Right kidney (tissue), 9 donors: ENCODE results near the gene SCIN.
"Not testable (repeated sequence)": the region's sequence is repeated elsewhere in the genome, so short reads cannot be mapped to it uniquely, and the experiment has no call there.

Experiments used
- DNase-seq: peaks from one replicate; pipeline ENCODE4 v3.0.0-alpha.2; 2016
- long read RNA-seq, 8 donors: transcript quantifications; one replicate each; lab custom pipeline, GENCODE V29; 2026

The SCIN gene
- long read RNA-seq, donor 1, full-length matches to known transcripts: 31 of 31 reads
- long read RNA-seq, donor 1, partial matches to known transcripts: 0 of 31 reads
- long read RNA-seq, donor 1, other reads (novel, unspliced or antisense): 0 of 31 reads
- long read RNA-seq, donor 2, full-length matches to known transcripts: 11 of 11 reads
- long read RNA-seq, donor 2, partial matches to known transcripts: 0 of 11 reads
- long read RNA-seq, donor 2, other reads (novel, unspliced or antisense): 0 of 11 reads
- long read RNA-seq, donor 3, full-length matches to known transcripts: 12 of 12 reads
- long read RNA-seq, donor 3, partial matches to known transcripts: 0 of 12 reads
- long read RNA-seq, donor 3, other reads (novel, unspliced or antisense): 0 of 12 reads
- long read RNA-seq, donor 4, full-length matches to known transcripts: 17 of 17 reads
- long read RNA-seq, donor 4, partial matches to known transcripts: 0 of 17 reads
- long read RNA-seq, donor 4, other reads (novel, unspliced or antisense): 0 of 17 reads
- long read RNA-seq, donor 5, full-length matches to known transcripts: 15 of 15 reads
- long read RNA-seq, donor 5, partial matches to known transcripts: 0 of 15 reads
- long read RNA-seq, donor 5, other reads (novel, unspliced or antisense): 0 of 15 reads
- long read RNA-seq, donor 6, full-length matches to known transcripts: 19 of 19 reads
- long read RNA-seq, donor 6, partial matches to known transcripts: 0 of 19 reads
- long read RNA-seq, donor 6, other reads (novel, unspliced or antisense): 0 of 19 reads
- long read RNA-seq, donor 7, full-length matches to known transcripts: 13 of 13 reads
- long read RNA-seq, donor 7, partial matches to known transcripts: 0 of 13 reads
- long read RNA-seq, donor 7, other reads (novel, unspliced or antisense): 0 of 13 reads
- long read RNA-seq, donor 8, full-length matches to known transcripts: 30 of 75 reads
- long read RNA-seq, donor 8, partial matches to known transcripts: 38 of 75 reads
- long read RNA-seq, donor 8, other reads (novel, unspliced or antisense): 7 of 75 reads

GRCh38 chr7:12570534-12571461 is at the start of gene SCIN:
Gene SCIN (plus strand): TSS chr7:12570720. CDS start chr7:12570787, 67 bp downstream.
- DNase-seq: peak; percentile 70

- DNase-seq: no peak
These were observed 45.6 kb upstream of the SCIN start for GRCh38 chr7:12524794-12525386.

GRCh38 chr7:12526693-12527092 is 43.8 kb upstream of the SCIN start:
- DNase-seq: not testable (repeated sequence)

DNA sequence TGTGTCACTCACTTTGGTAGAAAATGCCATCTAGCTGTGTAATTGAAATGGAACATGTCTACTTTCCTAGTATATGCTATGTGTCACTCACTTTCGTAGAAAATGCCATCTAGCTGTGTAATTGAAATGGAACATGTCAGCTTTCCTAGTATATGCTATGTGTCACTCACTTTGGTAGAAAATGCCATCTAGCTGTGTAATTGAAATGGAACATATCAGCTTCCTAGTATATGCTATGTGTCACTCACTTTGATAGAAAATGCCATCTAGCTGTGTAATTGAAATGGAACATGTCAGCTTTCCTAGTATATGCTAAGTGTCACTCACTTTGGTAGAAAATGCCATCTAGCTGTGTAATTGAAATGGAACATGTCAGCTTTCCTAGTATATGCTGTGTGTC is 42.9 kb upstream of the SCIN start:
- DNase-seq: not testable (repeated sequence)

DNA sequence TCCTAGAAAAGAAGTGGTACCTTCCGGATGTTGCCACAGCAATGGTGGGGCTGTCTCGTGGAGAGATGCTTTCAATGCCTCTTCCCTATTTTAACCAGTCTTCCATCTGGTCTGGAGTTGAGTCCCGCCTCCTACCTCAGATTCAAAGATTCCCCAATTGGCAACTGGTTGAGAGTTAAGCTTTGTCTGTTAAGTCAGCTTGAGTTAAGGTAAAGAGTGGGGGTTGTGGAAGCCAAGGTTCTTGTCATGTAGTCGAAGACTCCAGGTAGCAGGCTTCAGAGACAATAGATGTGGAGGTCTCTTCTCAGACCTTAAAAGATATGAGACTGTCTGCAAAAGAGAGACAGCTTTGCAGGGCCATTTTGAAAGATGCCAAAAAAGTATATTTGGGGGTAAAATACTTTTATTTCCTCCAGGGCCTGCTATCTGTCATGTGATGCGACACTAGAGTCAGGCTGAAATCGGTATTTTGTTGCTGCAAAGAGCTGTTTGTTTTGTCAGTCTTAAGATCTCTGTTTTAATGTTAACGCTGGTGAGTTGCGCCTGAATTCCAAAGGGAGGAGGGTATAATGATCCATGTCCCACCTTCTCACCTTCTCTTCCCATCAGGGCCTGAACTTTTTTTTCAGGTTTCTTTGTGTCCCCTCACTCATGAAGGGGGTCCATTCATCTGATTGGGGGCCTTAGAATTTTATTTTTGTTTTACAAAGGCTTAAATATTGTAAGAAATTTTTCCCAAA is 40.4 kb upstream of the SCIN start:
- DNase-seq: no peak

GRCh38 chr7:12531784-12532183 is 38.7 kb upstream of the SCIN start:
- no peak for DNase-seq

- DNase-seq: no peak
These were observed 36.5 kb upstream of the SCIN start for GRCh38 chr7:12534046-12534445.

- DNase-seq: no peak
These were observed 30.8 kb upstream of the SCIN start for GRCh38 chr7:12539681-12540080.

DNA sequence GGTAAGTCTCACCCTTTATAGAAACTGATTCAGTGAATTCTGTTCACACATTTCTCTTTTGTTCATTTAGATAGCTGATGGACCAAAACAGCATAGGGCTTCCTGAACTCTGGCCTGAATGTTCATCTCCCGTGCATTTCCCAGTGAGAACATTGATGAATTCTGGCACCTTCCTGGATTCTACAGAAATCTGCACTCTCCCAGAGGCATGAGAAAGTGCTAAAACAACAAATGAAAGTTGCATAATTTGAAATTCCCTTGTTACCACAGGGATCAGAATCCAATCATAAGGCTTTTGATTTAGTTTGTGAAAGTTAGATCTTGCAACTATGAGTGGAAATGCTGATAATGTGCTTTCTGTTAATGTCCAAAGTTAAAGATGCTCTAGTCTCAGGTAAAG is 29.7 kb upstream of the SCIN start:
- DNase-seq: no peak

GRCh38 chr7:12543586-12543985 is 26.9 kb upstream of the SCIN start:
- no peak for DNase-seq

DNA sequence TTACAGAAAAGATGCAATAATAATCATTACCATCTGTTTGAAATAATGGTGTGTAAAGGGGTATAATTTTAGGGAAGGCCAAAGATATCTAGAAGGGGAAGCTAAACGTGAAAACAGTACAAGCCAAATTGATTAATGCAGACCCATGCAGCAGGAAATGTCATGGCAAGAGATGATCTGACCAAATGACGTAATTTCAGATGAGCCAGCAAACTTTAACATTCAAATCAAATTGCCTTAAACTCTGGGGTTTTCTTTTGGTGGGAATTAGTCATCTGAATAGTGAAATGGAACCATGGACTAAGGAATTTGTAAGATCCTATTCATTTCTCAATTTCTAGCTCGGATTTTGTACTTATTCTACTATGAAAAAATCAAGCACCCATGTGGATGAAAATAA is 21.4 kb upstream of the SCIN start:
- no peak for DNase-seq

- no peak for DNase-seq
These were observed 19.6 kb upstream of the SCIN start for GRCh38 chr7:12550956-12551355.

- DNase-seq: no peak
These were observed 17.6 kb upstream of the SCIN start for GRCh38 chr7:12552876-12553275.

GRCh38 chr7:12553416-12553815 is 17.1 kb upstream of the SCIN start:
- DNase-seq: no peak

GRCh38 chr7:12554351-12554750 is 16.2 kb upstream of the SCIN start:
- DNase-seq: no peak

GRCh38 chr7:12554872-12555271 is 15.6 kb upstream of the SCIN start:
- no peak for DNase-seq

DNA sequence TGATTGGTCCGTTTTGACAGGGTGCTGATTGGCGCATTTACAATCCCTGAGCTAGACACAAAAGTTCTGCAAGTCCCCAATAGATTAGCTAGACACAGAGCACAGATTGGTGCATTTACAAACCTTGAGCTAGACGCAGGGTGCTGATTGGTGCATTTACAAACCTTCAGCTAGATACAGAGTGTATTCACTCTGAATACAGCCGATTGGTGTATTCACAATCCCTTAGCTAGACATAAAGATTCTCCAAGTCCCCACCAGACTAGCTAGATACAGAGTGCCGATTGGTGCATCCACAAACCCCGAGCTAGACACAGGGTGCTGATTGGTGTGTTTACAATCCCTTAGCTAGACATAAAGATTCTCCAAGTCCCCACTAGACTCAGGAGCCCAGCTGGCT is 14.8 kb upstream of the SCIN start:
- not testable (repeated sequence) for DNase-seq

- not testable (repeated sequence) for DNase-seq
These were observed 14.3 kb upstream of the SCIN start for GRCh38 chr7:12556139-12556792.

DNA sequence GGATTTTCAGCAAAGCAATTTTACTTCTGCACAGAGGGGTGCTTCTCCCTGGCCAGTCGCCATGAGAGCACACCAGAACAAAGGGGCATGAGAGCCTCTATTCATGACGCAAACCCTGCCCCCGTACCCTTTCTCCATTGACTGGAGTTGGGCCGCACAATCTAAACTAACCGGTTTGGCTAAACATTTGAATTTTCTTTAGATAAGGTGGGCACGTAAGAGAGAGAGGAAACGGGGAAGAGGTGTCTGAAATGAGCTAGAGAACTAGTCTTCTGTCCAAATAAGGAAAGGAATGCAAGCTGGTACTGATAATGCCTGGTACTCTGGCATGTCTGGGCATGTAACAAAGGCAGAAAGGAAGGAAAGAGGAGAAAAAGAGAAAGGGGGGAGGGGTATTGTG is 13.2 kb upstream of the SCIN start:
- no peak for DNase-seq
